HUES48 (cell line): ENCODE data around the gene PLSCR2.
"Not testable (repeated sequence)": the region's sequence is repeated elsewhere in the genome, so short reads cannot be mapped to it uniquely, and the experiment has no call there.

ENCODE experiments used
- H3K27ac ChIP-seq: one replicate; pipeline ENCODE4 v1.7.0; 2013; ENCODE audit warnings: low read depth, low read length, inconsistent platforms
- H3K27me3 ChIP-seq: 2 replicates; pipeline ENCODE4 v1.6.1; 2013; ENCODE audit warnings: mild to moderate bottlenecking, low read length; ENCODE audit not compliant: control insufficient read depth, insufficient read depth
- H3K36me3 ChIP-seq: 2 replicates; pipeline ENCODE4 v1.6.1; 2013; ENCODE audit warnings: low read length; ENCODE audit not compliant: control insufficient read depth, insufficient read depth
- H3K4me1 ChIP-seq: 2 replicates; pipeline ENCODE4 v1.6.1; 2013; ENCODE audit warnings: mild to moderate bottlenecking, low read length; ENCODE audit not compliant: control insufficient read depth, insufficient read depth
- H3K4me3 ChIP-seq: 2 replicates; pipeline ENCODE4 v1.5.1; 2013; ENCODE audit warnings: mild to moderate bottlenecking, low read depth, low read length
- H3K9ac ChIP-seq: 2 replicates; pipeline ENCODE4 v1.6.1; 2013; ENCODE audit warnings: mild to moderate bottlenecking, low read depth, low read length, moderate library complexity
- H3K9me3 ChIP-seq: 2 replicates; pipeline ENCODE4 v1.6.1; 2013; ENCODE audit warnings: low read length; ENCODE audit not compliant: control insufficient read depth, insufficient read depth

Gene PLSCR2

DNA sequence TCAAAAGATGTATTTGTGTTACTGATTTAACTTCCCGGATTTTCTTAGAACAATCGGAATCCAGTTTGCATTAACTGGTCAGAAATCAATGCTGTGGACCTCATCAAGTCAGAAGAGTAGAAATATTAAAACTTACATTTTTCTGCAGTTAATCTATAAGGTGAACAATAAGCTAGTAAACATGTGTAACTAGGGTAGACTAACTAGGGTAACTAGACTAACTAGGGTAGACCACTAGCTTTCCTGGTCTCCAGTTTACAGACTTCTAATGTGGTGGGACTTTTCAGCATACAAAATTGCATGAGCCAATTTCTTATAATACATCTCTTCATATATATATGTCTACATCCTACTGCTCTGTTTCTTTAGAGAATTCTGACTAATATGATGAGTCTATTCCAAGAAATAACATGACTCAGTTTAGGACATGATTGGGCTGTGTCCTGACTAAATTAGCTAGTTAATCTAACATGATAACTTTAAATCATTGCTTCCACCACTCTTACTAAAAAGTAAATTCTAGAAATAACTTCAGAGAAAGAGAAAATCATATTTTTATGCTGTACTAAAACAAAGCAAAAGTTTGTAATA, 5.3 kb downstream of the PLSCR2 start:
- Histone ChIP-seq H3K9ac (no peak overlapping the region), H3K4me1 (no peaks in the 10 kb centered on the region), H3K9me3 (no peaks in the 10 kb centered on the region), H3K4me3 (no peak overlapping the region), H3K27ac (no peak overlapping the region), H3K27me3 (no peaks in the 10 kb centered on the region), H3K36me3 (no peaks in the 10 kb centered on the region)

DNA sequence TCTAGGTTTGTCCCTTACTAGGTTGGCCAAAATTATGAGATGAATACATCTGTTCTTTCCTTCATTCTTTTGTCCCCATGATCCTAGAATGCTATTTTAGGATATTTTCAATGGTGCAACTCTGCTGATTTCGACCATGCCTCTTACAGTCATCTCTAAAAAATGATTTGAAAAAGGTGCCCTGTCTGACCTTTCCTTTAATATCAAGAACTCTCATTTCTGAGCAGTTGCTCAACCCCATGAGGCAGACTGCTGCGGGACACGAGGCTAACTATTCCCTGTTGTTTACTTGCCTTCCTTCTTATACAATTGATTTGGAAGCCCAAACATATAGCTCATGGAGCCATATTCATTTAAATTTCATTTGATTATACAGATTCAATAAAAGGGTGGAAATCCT, 14.6 kb downstream of the PLSCR2 start:
- Histone ChIP-seq H3K27me3 (no peaks in the 10 kb centered on the region), H3K4me3 (no peak overlapping the region), H3K9me3 (no peaks in the 10 kb centered on the region), H3K4me1 (peaks cover 2% of the 10 kb centered on the region; the same call in 1 of the 2 replicates), H3K9ac (no peak overlapping the region), H3K27ac (no peak overlapping the region), H3K36me3 (no peaks in the 10 kb centered on the region)

DNA sequence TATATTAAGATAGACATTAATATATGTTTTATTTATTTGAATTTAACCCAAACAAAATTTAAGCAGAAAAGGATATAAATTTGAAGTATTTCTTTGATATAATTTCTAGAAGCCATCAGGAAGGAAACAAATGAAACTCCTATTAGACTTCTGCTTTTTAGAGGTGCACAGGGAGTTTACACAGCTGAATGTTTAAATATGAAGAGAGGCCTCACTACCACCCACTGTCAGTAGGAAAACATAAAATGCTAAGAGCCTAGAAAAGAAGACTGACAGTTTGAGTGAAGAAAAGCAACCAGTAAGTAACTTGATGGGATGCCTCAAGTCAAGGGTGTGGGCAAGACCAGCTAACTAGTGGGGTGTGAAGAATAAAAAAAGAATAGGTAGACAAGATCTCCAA, 19.7 kb downstream of the PLSCR2 start:
- peaks cover 11% of the 10 kb centered on the region; the same call in 1 of the 2 replicates for H3K4me1 ChIP-seq
- H3K9me3 ChIP-seq: no peaks in the 10 kb centered on the region
- H3K27ac ChIP-seq: no peak overlapping the region
- no peaks in the 10 kb centered on the region for H3K27me3 ChIP-seq
- H3K9ac ChIP-seq: no peak overlapping the region
- H3K36me3 ChIP-seq: no peaks in the 10 kb centered on the region
- no peak overlapping the region for H3K4me3 ChIP-seq

DNA sequence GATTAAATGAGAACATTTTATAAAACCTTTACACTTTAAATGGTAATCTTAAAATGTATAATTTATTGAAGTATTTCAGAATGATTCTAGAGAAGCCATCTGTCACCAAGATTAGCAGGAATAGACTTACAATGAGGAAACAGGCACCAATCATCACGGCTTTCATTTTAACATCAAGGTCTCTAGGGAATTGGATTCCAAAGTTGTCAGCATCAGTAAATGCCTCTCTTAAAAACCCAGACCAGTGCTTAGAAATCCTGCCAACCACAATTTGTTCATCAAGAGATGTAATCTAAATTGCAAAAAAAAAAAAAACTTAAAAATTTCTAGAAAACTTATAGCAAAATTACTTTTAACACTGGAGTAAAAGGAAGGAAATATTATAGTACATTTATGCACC, 20.3 kb downstream of the PLSCR2 start:
- Histone ChIP-seq H3K36me3 (no peaks in the 10 kb centered on the region), H3K4me1 (peaks cover 11% of the 10 kb centered on the region; the same call in 1 of the 2 replicates), H3K4me3 (no peak overlapping the region), H3K27me3 (no peaks in the 10 kb centered on the region), H3K9ac (no peak overlapping the region), H3K9me3 (no peaks in the 10 kb centered on the region), H3K27ac (no peak overlapping the region)

DNA sequence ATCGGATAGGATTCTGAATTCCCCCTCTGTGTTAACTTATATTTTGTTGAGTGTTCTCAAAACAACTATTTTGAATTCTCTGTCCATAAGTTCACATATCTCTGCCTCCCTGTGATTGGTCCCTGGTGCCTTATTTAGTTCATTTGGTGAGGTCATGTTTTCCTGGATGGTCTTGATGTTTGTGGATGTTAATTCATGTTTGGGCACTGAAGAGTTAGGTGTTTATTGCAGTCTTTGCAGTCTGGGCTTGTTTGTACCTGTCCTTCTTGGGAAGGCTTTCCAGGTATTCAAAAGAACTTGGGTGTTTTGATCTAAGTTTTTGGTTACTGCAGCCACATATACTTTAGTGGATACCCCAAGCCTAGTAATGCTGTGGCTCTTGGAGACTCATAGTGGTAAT, 23.3 kb downstream of the PLSCR2 start:
- Histone ChIP-seq H3K9me3 (no peaks in the 10 kb centered on the region), H3K27me3 (no peaks in the 10 kb centered on the region), H3K27ac (no peak overlapping the region), H3K36me3 (no peaks in the 10 kb centered on the region), H3K4me3 (no peak overlapping the region), H3K4me1 (peaks cover 11% of the 10 kb centered on the region; the same call in 1 of the 2 replicates), H3K9ac (no peak overlapping the region)

DNA sequence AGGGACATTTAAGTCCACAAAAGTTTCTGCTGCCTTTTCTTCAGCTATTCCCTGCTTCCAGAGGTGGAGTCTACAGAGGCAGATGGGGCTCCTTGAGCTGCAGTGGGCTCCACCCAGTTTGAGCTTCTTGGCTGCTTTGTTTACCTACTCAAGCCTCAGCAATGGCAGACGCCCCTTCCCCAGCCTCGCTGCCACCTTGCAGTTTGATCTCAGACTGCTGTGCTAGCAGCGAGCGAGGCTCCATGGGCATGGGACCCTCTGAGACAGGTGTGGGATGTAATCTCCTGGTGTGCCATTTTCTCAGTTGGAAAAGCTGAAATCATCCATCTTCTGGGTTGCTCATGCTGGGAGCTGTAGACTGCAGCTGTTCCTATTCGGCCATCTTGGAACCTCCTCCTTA, 29.1 kb downstream of the PLSCR2 start:
- H3K36me3 ChIP-seq, H3K4me1 ChIP-seq, H3K27ac ChIP-seq, H3K9me3 ChIP-seq, H3K27me3 ChIP-seq, H3K4me3 ChIP-seq, H3K9ac ChIP-seq: not testable (repeated sequence)

DNA sequence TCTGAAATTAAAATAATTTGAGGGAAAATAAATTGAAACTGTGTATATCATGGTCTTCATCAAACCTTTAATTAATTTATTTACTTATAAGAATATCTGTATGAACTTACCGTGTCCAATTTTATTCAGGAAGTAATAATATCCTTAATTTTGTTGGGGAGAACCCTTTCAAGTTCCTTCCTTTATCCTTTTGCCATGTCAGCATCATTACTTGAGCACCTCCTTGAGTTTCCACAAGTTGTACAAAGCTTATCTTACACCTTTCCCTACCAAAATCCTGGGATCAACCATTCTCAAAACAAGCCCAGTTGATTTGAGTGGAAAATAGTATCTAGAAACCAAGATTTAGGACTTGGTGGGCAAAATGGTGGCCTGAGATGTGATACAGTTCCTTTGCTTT, 37.3 kb downstream of the PLSCR2 start:
- Histone ChIP-seq H3K4me3 (no peak overlapping the region), H3K9ac (no peak overlapping the region), H3K36me3 (no peaks in the 10 kb centered on the region), H3K9me3 (peaks cover 4% of the 10 kb centered on the region; the same call in 1 of the 2 replicates), H3K4me1 (no peaks in the 10 kb centered on the region), H3K27me3 (no peaks in the 10 kb centered on the region), H3K27ac (no peak overlapping the region)

DNA sequence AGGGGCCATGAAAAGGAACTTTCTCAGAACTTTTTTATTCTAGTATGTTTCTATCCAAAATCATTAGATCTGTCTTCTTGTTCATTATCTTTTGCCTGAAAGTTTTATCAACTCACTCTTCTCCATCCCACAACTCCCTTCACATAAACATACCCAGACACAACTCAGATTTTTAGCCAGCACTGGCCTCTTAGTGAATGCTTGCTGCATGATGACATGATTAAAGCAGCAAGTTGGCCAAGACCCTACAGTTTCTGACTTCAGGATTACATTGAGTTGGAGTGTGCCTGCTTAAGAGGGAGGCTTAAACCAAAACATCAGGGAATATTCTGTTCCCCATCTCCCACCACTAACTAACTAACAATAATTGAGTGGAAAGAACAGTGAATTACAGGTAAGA, 38.1 kb downstream of the PLSCR2 start:
- no peak overlapping the region for H3K4me3 ChIP-seq
- no peaks in the 10 kb centered on the region for H3K4me1 ChIP-seq
- H3K36me3 ChIP-seq: no peaks in the 10 kb centered on the region
- H3K9ac ChIP-seq: no peak overlapping the region
- no peaks in the 10 kb centered on the region for H3K27me3 ChIP-seq
- H3K27ac ChIP-seq: no peak overlapping the region
- H3K9me3 ChIP-seq: peaks cover 4% of the 10 kb centered on the region; the same call in 1 of the 2 replicates

DNA sequence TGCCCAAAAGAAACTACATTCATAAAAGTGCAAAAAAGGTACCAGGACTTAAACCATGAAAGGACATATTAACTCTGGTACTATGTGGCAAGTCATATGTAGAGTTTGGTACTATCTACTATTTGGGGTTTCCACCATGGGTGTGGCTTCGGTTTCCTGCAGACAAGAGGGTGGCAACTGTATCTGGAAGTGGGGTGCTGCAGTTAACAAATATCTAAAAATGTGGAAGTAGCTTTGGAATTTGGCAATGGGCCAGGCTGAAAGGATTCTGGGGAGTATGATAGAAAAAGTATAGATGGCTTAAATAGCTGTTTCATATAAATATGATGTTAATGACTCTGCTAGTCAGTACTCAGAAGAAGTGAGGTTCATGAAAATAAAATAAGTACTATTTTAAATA, 44.0 kb downstream of the PLSCR2 start:
- H3K9ac ChIP-seq: no peak overlapping the region

DNA sequence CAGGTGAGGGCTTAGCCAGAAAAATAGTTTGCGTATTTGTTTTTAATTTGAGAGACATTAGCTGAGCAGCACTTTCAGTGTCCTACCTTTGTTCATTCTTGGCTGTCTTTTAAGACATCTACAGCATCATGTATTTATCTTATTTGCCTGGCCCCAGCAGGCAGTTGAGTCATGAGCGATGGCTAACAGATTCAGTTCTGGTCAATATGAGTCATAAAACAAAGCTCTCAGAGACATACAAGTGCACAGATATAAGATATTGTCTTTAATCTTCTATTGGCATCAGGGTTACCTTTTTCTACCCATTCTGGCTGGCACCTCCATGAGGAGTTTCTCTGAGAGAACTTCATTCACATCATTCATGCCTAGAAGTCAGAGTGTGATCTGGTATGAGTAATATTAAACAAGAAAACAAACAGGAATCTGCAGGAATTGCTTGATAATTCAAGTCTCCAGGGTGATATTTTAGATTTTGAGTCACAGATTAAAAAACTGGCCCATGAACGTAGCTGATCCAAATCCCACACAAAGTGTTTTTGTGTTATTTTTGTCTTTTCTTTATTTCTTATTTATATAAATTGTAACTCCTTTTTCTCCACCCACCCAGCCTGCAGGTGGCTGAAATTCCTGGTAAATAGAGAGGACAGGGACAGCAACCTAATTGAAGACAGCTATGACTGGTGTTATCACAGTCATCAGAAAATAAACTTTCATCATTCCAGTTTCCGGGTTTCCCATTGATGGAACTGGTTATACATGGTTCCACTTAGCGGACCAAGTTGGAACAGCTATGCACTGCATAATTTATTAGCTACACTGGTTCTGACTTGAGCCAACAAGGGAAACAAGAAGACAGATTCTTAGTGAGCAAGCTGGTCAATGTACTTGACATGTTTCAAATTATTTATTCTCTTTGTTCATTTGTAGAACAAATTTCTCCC, 47.3 kb downstream of the PLSCR2 start:
- Histone ChIP-seq H3K4me3 (no peak overlapping the region), H3K27ac (no peak overlapping the region), H3K9ac (no peak overlapping the region), H3K9me3 (no peaks in the 10 kb centered on the region), H3K36me3 (no peaks in the 10 kb centered on the region), H3K4me1 (no peaks in the 10 kb centered on the region), H3K27me3 (no peaks in the 10 kb centered on the region)

More for the DNA sequence above, 44.0 kb downstream of the PLSCR2 start:
- no peak overlapping the region for H3K27ac ChIP-seq
- no peaks in the 10 kb centered on the region for H3K36me3 ChIP-seq
- H3K9me3 ChIP-seq: peaks cover 4% of the 10 kb centered on the region; the same call in 1 of the 2 replicates
- H3K27me3 ChIP-seq: no peaks in the 10 kb centered on the region
- no peak overlapping the region for H3K4me3 ChIP-seq
- no peaks in the 10 kb centered on the region for H3K4me1 ChIP-seq

DNA sequence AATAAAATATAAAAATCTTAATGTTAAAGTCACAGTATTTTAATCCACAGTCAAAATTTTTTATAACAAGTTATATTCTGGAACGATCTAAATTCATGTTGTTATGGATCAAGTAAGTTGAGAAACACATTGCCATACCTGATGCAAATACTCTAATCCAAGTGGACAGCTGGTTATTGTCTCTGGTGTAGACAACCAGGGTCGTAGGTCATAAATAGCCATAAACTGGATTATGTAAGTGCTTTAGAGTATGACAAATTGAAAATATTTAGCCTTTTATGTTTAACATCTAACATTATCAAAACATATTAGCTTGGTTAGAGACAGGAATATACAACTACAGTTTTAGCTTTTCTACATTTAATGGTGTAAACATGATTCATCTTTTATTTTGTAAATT, 53.0 kb downstream of the PLSCR2 start:
- Histone ChIP-seq H3K4me3 (no peak overlapping the region), H3K9me3 (peaks cover 3% of the 10 kb centered on the region; the same call in 1 of the 2 replicates), H3K27me3 (no peaks in the 10 kb centered on the region), H3K9ac (no peak overlapping the region), H3K4me1 (no peaks in the 10 kb centered on the region), H3K36me3 (no peaks in the 10 kb centered on the region), H3K27ac (no peak overlapping the region)
